Stimulated activated CD8-positive, alpha-beta memory T cell treated with anti-CD3 and anti-CD28 coated beads, Interleukin-2, amount 100 ng/mL, for 1 hour (primary cell): ENCODE measurements around the gene CYP4F12.
A peak's percentile ranks its signal among the peaks of the same experiment; 100 is the strongest.
"Not testable (repeated sequence)": the region's sequence is repeated elsewhere in the genome, so short reads cannot be mapped to it uniquely, and the experiment has no call there.

Experiments
- DNase-seq, 2 donors: peaks; one replicate each; pipeline ENCODE4 v3.0.0-alpha.2; 2020; ENCODE audit warnings: low read depth in 2 of 2

The CYP4F12 gene

DNA sequence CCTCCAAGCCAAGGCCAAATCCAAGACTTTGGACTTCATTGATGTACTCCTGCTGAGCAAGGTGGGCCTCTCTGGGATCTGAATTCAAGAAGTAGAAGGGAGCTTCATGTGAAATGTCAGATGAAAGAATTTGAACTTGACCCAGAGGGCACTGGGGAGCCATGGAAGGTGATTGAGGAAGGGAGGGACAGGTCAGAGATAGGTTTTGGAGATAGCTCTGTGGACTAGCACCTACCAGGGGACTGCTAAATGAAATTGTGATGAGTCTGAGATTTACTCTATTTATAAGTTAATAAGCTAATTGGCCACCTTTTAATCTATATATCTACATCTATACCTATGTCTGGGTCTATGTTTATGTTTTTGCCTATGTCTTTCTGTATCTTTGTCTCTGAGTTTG, 22.8 kb upstream of the CYP4F12 start:
- not testable (repeated sequence) for DNase-seq

DNA sequence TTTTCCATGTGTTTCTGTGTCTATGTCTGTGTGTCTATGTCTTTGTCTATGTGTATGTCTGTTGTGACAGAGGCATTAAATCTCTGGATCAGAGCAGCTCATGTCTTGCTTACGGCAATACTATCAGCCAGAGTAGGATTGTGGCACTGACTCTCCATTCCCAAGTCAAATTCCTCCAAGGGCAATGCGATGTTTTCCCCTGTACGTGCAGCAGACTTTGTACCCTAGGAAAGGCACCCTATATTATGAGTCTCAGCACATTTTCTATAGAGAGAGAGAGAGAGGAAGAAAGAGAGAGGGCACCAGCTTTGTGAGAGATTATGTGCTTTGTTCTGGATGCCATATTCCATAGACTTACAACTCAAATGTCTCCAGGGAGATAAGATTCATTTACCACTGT, 21.1 kb upstream of the CYP4F12 start:
- no peak for DNase-seq

DNA sequence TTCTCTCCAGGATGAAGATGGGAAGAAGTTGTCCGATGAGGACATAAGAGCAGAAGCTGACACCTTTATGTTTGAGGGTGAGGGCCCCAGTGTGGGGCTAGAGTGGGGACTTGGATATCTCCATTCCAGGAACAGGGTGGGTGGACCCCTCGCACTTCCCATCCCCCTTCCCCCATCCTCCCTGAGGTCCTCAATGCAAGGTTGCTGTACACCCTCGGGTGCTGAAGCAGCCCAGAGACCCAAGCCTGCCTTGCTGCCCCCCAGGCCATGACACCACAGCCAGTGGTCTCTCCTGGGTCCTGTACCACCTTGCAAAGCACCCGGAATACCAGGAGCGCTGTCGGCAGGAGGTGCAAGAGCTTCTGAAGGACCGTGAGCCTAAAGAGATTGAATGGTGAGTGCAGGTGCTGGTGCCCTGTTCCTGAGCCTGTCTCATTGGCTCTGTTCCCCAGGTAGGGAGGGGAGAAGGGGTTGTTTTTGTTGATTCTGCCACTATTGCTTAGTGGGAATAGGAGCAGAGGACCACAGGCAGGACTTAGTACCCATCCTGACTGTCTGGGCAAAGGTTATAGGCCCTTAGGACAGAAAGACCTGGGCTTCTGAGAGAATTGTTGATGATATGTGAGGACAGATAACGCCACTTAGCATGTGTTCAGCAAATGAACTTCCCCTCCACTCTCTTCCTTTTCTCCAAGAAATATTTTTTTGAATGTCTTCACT, 20.2 kb upstream of the CYP4F12 start:
- no peak for DNase-seq

DNA sequence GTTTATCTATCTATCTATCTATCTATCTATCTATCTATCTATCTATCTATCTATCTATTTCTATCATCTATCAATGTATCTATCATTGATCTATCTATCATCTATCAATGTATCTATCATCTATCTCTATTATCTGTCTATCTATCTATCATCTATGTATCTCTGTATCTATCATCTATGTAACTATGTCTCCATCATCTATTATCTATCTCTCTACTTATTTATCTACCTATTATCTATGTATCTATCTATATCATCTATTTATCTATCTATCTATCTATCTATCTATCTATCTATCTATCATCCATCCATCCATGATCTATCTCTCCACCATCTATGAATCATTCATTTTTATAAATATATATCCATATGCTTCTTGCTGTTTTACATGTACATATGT, 16.4 kb upstream of the CYP4F12 start:
- DNase-seq = no peak

DNA sequence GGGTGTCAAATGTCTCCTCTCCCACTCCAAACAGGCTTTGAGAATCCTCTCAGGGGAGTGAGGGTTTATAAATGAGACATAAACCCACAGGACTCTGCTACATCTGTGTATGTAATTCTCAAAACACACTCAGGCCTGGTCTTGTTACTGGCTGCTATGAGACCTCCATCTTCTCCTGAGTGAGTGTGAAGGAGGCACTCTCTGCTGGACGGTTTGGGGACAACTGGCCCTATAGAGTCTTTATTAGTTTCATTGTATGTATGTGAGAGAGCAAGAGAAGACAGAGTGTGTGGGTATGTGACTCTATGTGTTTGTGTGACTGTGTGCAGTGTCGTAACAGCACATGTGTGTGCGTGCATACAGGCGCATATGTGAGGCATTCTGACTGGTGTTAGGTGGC, 9.6 kb upstream of the CYP4F12 start:
- no peak for DNase-seq

DNA sequence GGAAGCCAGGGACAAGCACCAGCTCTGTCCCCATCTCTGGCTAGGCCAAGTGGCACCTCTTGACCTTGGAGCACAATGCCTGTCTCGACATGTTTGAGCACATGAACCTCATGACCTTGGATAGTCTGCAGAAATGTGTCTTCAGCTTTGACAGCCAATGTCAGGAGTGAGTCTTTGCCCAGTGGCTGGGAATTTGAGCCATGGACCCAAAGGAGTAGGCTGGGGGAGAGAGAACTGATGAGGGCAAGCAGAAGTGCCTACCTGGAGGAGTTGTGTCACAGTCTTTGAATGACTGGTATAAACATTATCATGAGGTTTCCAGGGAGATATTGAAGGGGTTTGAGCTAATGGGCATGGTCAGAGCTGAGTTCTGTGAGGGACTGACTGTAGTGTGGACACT, 6.7 kb upstream of the CYP4F12 start:
- no peak for DNase-seq

DNA sequence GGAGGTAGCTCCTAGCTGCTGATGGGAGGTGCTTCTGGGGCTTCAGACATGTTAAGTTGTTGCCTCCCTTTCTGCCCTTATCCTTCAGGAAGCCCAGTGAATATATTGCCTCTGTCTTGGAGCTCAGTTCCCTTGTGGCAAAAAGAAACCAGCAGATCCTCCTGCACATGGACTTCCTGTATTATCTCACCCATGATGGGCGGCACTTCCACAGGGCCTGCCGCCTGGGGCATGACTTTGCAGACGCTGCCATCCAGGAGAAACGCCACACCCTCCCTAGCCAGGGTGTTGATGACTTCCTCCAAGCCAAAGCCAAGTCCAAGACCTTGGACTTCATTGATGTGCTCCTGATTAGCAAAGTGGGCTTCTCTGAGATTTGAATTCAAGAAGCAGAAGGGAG, 6.0 kb upstream of the CYP4F12 start:
- no peak for DNase-seq

DNA sequence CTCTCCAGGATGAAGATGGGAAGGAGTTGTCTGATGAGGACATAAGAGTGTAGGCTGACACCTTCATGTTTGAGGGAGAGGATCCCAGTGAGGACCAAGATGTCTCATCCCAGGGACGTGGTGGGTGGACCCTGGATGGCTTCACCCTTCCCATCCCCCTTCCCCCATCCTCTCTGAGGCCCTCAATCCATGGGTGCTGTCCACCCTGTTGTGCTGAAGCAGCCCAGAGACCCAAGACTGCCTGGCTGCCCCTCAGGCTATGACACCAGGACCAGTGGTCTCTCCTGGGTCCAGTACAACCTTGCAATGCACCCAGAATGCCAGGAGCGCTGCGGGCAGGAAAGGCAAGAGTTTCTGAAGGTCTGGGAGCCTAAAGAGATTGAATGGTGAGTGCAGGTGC, 3.4 kb upstream of the CYP4F12 start:
- DNase-seq = no peak

DNA sequence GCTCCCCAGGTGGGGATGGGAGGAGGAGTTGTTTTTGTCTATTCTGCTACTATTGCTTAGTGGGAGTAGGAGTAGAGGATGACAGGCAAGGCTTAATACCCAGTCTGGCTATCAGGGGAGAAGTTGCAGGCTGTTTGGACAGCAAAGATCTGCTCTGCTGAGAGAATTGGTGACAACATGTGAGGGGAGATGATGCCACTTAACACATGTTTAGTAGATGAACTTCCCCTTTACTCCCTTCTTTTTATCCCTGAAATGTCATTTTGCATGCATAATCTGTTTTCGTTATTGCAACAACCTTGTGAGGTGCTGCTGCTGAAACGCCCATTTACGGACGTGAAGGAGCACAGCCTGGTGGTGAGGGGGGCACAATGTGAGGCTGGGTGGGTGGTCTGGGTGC, 3.0 kb upstream of the CYP4F12 start:
- no peak for DNase-seq

DNA sequence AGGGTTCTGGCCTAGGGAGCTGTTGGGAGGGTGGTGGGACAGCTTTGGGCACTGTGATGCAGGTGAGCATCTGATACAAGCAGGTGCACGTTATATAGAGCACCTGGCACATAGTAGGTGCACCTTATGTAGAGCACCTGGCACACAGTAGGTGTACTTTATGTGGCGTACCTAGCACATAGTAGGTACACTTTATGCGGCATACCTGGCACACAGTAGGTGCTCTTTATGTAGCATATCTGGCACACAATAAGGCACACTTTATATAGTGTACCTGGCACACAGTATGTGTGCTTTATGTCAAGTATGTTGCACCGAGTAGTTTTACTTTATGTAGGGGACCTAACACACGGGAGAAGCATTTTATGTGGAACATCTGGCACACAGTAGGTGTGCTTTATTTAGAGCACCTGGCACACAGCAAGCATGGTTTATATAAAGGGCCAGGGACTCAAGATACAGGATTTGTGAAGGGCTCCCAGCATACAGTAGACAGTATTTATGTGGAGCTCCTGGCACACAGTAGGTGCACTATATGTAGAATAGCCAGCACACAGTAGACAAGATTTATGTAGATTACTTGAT, 1.6 kb upstream of the CYP4F12 start:
- no peak for DNase-seq

DNA sequence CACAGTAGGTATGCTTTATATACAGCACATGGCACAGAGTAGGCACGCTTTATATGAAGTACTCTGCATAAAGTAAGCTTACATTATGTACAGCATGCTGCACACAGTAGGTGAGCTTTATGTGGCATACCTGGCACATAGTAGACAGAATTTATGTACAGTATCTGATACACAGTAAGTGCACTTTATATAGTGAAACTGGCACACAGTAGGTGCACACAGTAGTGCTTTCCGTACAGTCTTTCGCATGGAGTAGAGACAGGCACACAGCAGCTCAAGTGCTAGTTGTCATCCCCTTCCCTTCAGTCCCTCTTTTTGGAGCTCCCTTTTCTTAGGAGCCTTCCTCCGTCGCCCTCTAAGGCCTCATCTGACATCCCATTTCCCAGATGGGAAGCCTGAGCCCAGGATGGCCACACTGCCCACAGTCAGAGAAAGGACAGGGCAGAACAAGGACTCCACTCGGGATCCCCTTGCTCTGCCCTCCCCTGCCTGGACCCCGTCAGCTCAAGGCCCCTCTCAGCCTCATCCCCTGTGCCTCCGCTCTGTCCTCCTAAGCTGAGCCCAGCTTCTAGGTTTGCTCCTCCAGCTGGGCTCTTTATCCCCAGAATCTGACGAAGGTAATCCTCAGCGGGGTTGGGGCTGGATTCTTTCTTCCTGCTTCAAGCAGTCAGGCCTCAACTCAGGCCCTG, 852 bp upstream of the CYP4F12 start:
- DNase-seq = no peak

DNA sequence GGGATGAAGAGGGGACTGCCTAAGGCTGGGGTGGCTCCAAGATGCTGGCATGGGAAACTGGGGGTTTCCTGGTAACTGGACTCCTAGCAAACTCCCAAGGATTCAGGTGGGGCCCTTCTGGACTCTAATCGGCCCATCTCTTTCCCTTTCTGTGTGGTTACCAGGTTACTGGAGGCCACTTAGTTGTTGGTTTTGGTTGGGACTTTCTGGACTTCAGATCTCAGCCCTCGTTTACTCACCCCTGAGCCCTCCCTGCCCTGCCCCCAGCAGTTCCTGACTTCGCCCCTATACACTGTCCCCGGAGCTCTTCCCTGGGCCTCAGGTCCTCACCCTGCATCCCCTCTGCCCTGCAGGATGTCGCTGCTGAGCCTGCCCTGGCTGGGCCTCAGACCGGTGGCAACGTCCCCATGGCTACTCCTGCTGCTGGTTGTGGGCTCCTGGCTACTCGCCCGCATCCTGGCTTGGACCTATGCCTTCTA, 328 bp downstream of the CYP4F12 start:
- no peak for DNase-seq

DNA sequence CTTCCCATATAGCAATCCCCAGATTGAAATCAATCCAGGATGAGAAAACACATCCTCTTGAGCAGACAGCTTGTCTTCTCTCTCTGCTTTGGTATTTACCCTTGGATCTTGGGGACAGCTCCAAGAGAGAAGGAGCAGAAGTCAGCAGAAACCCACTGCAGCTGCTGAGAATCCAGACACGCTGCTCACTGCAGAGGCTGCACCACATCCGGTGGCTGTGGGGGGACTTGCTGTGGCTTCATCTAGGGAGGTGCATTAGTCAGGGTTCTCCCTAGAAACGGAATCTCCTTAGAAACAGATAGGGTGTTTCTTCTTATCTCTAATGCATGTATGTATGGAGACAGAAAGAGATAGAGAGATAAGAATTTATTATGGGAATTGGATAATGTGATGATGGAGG, 2.7 kb downstream of the CYP4F12 start:
- no peak for DNase-seq

DNA sequence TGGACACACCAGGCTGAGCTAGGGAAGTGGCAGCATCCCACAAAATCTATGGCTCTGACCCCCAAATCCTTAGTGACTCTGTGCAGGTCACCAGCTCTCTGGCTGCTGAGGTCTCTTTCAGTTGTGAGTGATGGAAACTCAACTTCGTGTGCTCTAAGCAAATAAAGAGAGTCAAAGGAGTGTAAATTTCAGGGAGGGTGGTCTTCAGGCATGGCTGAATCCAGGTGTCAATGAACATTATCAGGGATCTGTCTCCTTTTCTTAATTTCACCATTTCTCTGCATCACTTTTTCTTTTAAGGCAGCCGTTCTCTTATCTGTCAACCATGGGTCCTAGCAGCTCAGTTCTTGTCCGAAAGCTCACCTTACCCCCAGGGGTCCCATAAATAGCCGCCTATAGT, 6.2 kb downstream of the CYP4F12 start:
- DNase-seq = no peak

DNA sequence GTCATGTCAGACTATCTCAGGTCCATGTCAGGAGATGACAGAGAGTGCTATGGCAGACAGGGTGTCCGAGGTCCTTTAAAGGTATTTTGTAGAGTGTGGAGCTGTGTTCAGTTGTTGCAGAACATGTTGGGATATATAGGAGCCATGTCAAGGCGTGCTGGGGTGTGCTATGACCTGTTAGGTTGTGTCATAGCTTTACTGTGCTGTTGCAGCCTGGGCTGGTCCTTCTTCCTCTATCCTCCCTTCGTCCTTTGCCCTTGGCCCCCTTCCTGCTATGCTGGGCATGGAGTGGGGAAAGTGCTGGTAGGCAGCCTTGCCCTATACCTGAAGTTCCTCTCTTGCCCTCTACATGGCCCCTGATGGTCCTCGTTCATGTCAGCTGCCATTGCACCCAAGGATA, 7.0 kb downstream of the CYP4F12 start:
- not testable (repeated sequence) for DNase-seq

DNA sequence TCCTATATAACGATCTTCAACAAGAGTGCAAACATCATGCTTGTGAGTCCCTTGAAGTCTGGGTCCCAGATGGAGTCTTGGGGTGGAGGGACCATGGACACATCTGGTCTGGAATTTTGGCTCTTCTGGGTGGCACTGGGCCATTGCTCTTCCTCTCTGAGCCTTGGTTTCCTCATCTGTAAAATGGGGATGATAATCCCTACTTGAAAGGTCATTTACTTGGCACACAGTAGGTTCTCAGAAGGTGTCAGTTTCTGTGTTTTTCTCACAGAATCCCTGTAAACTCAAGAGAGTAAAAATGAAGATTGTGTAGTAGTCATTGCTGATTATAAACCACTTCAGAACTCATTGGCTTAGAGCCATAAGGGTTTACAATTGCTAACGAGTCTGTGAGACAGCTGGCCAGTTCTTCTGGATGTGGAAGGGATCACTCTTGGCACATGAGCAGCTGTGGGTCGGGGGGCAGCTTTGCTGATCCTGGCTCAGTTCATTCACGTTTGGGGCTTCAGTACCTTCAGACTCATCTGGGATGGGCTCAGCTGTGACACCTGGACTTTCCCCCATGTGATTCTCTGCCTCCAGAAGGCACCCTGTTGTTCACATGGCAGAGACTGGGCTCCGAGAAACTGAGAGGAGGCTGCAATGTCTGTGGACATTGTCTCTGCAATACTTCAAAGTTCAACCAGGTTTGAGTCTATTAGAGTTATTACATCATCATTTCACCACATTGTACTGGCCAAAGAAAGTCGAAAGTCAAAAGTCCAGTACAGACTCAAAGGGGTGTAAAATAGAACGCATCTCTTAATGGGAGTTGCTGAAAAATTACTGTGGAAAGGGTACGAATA, 7.8 kb downstream of the CYP4F12 start:
- DNase-seq = no peak

DNA sequence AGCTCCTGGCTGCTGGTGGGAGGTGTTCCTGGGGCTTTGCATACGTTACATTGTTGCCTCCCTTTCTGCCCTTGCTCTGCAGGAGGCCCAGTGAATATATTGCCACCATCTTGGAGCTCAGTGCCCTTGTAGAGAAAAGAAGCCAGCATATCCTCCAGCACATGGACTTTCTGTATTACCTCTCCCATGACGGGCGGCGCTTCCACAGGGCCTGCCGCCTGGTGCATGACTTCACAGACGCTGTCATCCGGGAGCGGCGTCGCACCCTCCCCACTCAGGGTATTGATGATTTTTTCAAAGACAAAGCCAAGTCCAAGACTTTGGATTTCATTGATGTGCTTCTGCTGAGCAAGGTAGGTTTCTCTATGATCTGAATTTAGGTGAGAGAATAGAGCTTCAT, 10.5 kb downstream of the CYP4F12 start:
- no peak for DNase-seq

DNA sequence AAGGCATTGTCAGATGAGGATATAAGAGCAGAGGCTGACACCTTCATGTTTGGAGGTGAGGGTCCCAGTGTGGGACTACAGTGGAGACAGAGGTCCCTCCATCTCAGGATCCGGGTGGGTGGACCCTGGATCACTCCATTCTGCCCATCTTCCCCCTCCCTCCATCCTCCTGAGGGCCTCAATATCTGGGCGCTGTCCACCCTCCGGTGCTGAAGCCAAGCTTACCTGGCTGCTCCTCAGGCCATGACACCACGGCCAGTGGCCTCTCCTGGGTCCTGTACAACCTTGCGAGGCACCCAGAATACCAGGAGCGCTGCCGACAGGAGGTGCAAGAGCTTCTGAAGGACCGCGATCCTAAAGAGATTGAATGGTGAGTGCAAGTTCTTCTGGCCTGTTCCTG, 11.9 kb downstream of the CYP4F12 start:
- DNase-seq = no peak

DNA sequence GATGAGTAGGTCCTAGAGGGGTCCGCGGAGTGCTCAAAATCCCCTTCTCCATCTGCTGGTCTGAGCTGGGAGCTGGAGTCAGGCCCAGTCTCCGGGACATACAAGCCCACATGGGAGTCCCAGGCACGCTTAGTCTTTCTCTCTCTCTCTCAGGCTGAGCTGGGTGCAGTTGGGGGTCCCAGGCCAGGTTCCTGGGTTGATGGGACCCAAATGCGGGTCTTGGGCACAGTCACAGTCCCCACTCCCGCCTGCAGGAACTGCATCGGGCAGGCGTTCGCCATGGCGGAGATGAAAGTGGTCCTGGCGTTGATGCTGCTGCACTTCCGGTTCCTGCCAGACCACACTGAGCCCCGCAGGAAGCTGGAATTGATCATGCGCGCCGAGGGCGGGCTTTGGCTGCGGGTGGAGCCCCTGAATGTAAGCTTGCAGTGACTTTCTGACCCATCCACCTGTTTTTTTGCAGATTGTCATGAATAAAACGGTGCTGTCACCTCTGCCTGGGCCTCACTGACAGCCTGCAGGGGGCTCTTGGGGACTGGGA, 23.8 kb downstream of the CYP4F12 start:
- no peak for DNase-seq

DNA sequence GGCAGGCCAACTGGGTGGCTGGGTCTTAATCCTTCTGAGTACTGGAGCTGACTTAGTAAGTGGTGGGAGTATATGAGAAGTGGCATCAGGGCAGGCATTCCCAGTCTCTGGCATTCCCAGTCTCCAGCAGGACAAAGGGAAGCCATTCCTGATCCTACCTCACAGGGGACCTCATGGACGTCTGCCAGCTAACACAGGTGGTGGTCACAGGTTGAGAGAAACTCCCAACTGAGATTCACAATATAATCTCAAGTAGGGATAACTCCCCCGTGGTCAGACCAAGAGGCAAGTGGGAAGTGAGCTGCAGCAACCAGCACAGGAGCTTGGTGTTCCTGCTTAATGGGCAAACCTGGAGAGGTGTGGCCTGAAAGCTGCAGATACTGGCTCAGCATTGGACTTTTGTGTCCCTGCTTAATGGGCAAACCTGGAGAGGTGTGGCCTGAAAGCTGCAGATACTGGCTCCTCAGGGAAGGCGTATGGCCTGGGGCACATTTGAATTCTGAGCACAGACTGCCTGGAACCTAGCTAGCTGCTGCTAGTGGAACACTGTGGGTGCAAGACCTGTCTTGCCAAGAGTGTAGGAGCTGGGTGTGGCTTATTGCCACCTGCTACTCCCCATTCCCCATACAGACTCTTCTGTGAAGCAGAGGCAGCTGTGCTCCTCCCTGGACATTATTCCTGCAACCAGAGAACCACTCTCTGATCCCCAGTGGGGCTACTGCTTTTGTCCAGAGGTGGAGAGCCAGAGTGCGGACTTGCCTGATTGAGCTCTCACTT, 29.1 kb downstream of the CYP4F12 start:
- no peak for DNase-seq

DNA sequence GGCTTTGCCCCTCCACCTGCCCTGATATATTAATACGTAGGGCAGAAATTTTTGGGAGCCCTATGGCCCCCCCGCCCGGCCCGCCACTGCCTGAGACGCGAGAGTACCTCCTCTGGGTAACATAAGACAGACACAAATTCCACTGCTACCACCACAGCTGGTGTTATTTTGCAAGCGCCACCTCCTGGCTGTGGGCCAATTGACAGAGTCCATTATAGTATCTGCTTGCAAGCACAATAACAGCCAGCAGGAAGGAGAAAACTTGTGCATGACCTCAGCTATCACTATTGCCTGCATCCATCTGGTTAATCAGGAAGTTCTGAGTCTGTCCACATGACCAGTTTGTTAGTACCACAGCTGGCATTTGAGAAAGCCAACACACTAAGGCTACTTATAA, 29.6 kb downstream of the CYP4F12 start:
- peak in 1 of 2 donors; percentile 2 for DNase-seq
